ENCODE measurements around the gene ZG16B. TPM values are rescaled to one million over a fixed set of nuclear protein-coding genes. Genes with fewer than 3 reads are reported as not detected.

ZG16B gene
- 0.52 TPM for total RNA-seq

DNA sequence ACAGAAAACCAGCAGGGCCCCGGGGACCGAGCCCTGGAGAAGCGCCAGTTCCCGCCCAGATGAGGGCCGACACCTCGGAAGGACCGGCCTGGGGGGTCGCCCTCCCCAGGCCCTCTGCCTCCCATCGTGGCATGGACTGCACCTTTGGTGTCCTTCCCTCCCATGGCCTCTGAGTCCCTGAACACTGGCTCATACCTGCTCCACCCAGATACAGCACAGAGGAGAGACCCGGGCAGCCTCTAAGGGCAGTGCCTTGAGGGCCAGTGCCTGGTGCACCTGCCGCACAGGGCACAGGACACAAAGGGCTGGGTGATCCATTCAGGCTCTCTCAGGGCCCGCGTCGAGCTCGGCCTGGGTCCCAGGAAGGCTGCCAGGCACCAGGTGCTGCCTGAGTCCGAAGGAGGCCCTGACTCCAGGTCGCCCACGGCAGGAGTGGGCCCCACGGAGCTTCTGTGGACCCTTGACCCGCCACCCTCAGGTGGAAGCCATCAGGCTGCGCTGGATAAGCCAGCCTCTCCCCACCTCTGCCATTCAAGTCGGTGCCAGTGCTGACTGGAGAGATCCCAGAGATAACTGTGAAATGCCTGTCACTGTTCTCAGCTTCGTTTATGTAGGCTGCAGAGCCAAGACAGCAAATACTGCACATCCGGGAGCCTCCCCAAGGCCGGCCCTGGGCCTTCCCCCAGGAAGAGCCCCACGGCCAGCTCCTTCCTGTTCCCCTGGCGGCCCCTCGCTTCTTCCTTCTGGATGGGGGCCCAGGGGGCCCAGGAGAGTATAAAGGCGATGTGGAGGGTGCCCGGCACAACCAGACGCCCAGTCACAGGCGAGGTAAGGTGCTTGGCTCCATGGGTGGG is at the start of gene ZG16B:
Gene ZG16B, plus strand, starts transcription at position 803 of the 854 bp plus-strand sequence. CDS start 139 bp downstream, outside the sequence.
- H3K27ac ChIP-seq (ENCODE audit: low read depth, low read length), result no peak within 1 kb of the TSS
- no peaks in the 10 kb centered on the region for H3K9me3 ChIP-seq (ENCODE audit: control insufficient read depth in 3 of 3, low read length in 3 of 3)
- no peak within 1 kb of the TSS for H3K9ac ChIP-seq (ENCODE audit: low read depth in 1 of 3, low read length in 3 of 3)
- no peaks in the 10 kb centered on the region for H3K36me3 ChIP-seq (ENCODE audit: control insufficient read depth in 3 of 3, insufficient read depth in 3 of 3, low read length in 3 of 3)
- H3K4me1 ChIP-seq (ENCODE audit: control insufficient read depth in 3 of 3, insufficient read depth in 3 of 3, low read length in 3 of 3), result no peaks in the 10 kb centered on the region
- no peak within 1 kb of the TSS for H3K4me3 ChIP-seq (ENCODE audit: low read length in 3 of 3)
- H3K27me3 ChIP-seq (ENCODE audit: control insufficient read depth in 3 of 3, insufficient read depth in 3 of 3, low read length in 3 of 3), result peaks cover 26 to 58% (median 44%) of the 10 kb centered on the region in 3 donors

DNA sequence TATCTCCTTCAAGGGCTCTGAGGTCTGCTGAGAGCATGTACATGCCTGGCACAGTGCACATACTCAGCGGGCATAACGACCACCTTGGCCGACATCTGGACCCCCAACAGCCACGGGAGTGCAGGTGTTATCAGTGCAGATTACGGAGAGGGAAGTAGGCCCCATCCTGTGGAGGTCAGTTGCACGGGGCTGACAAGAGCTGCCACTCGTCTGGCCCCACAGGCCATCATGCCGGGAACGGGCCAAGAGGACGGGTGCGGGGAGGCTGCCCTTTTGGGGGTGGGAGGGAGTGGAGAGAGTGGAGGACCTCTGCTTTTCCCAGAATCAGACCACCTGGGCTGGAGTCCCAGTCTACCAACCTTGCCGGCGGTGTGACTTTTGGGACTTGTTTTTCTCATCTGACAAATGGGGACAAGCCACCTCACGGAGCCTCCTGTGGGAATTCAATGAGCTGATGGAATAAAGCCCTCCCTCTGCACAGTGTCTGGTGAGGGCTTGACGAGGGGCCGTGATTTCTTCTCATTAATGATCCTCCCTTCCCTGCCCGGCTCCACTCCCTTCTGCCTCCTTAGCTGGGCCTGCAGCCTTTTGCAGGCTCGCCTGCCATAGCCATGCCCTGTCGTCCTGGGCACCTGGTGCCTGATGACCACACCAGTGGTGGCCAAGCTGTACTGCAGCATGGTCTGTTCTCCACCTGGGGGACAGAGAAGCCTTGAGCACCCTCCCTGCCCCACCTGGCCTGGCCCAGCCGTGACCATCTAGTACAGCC is 47.3 kb upstream of the ZG16B start:
- no peaks in the 10 kb centered on the region for H3K9me3 ChIP-seq (ENCODE audit: control insufficient read depth in 3 of 3, low read length in 3 of 3)
- H3K36me3 ChIP-seq (ENCODE audit: control insufficient read depth in 3 of 3, insufficient read depth in 3 of 3, low read length in 3 of 3), result no peaks in the 10 kb centered on the region
- H3K4me1 ChIP-seq (ENCODE audit: control insufficient read depth in 3 of 3, insufficient read depth in 3 of 3, low read length in 3 of 3), result peaks cover 19 to 28% (median 21%) of the 10 kb centered on the region in 3 donors
- no peak overlapping the region for H3K9ac ChIP-seq (ENCODE audit: low read depth in 1 of 3, low read length in 3 of 3)
- no peak overlapping the region for H3K4me3 ChIP-seq (ENCODE audit: low read length in 3 of 3)
- H3K27me3 ChIP-seq (ENCODE audit: control insufficient read depth in 3 of 3, insufficient read depth in 3 of 3, low read length in 3 of 3), result peaks cover 27 to 34% (median 31%) of the 10 kb centered on the region in 3 donors
- no peak overlapping the region for H3K27ac ChIP-seq (ENCODE audit: low read depth, low read length)

DNA sequence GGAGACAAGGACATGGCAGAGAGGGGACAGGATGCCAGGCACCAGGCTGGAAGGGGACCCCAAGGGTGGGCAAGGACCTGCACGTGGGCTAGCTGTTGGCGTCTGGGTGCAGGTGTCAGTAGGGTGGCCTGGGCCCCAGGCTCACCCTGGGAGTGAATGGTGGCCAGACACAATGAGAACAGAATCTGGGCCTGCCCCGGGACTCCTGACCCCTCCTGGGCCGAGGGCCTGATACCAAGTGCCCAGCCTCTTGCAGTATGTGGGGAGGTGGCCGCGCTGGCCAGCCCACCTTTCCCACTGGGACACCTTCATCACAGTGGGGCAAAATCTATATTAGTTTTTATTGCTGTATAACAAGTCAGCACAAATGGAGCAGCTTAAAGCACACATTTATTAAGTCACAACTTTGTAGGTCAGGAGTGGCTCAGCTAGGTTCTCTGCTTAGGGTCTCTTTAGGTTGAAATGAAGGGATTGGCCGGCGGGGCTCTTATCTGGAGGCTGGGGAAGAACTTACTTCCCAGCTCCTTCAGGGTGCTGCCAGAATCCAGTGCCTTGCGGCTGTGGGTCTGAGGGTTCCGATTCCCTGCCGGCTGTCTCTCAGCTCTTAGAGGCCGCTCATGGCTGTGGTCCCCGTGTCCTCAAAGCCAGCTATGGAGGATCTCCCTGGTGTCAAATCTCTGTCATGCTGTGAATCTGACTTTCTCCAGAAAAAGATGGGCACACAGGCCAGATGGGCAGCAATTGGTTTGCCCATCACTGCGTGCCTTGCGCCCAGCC is 46.3 kb upstream of the ZG16B start:
- Histone ChIP-seq H3K4me1 (ENCODE audit: control insufficient read depth in 3 of 3, insufficient read depth in 3 of 3, low read length in 3 of 3) (peaks cover 11 to 18% (median 11%) of the 10 kb centered on the region in 3 donors), H3K9me3 (ENCODE audit: control insufficient read depth in 3 of 3, low read length in 3 of 3) (no peaks in the 10 kb centered on the region), H3K9ac (ENCODE audit: low read depth in 1 of 3, low read length in 3 of 3) (no peak overlapping the region), H3K27ac (ENCODE audit: low read depth, low read length) (no peak overlapping the region), H3K27me3 (ENCODE audit: control insufficient read depth in 3 of 3, insufficient read depth in 3 of 3, low read length in 3 of 3) (peaks cover 34 to 40% (median 38%) of the 10 kb centered on the region in 3 donors), H3K36me3 (ENCODE audit: control insufficient read depth in 3 of 3, insufficient read depth in 3 of 3, low read length in 3 of 3) (no peaks in the 10 kb centered on the region), H3K4me3 (ENCODE audit: low read length in 3 of 3) (no peak overlapping the region)

DNA sequence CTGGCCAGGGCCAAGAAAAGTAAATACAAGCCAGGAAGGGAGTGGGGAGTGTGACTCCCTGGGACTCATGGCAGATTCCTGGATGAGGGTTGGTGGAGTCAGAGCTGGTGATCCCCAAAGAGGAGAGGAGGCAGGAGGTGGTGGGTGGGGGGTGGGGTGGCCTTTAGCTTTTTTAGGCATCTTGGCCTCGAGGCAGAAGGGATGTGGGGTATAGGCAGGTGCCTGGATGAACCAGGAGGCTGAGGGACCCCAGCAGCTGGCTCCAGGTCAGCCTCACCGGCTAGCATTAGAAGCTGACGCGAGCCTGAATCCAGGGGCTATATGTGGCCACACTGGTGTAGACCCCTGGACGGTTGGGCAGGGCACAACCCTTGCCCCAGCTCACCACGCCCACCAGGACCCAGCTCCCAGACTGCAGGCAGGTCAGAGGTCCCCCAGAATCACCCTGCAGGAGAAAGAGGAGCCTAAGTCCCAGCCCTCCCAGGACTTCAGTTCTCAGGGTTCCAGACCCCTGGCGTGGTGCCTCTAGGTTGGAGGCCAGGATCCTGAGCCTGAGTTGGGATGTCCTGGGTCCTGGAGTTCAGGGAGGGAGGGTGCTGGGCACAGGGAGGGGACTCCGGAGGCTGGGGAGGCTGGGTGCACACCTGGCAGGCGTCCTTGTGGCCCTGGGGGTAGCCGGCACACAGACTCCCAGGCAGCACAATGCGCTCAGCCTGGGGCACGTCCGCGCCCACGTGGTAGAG is 45.6 kb upstream of the ZG16B start:
- peak overlapping the region in 1 of 3 donors; percentile 2 for H3K4me3 ChIP-seq (ENCODE audit: low read length in 3 of 3)
- H3K27ac ChIP-seq (ENCODE audit: low read depth, low read length), result no peak overlapping the region
- peaks cover 37 to 44% (median 42%) of the 10 kb centered on the region in 3 donors for H3K27me3 ChIP-seq (ENCODE audit: control insufficient read depth in 3 of 3, insufficient read depth in 3 of 3, low read length in 3 of 3)

GRCh38 chr16:2785101-2785991 is 44.8 kb upstream of the ZG16B start:
- peaks cover 43 to 49% (median 47%) of the 10 kb centered on the region in 3 donors for H3K27me3 ChIP-seq (ENCODE audit: control insufficient read depth in 3 of 3, insufficient read depth in 3 of 3, low read length in 3 of 3)
- no peaks in the 10 kb centered on the region for H3K36me3 ChIP-seq (ENCODE audit: control insufficient read depth in 3 of 3, insufficient read depth in 3 of 3, low read length in 3 of 3)
- no peak overlapping the region for H3K27ac ChIP-seq (ENCODE audit: low read depth, low read length)
- no peaks in the 10 kb centered on the region for H3K9me3 ChIP-seq (ENCODE audit: control insufficient read depth in 3 of 3, low read length in 3 of 3)
- H3K9ac ChIP-seq (ENCODE audit: low read depth in 1 of 3, low read length in 3 of 3), result peak overlapping the region in 1 of 3 donors; percentile 60
- H3K4me3 ChIP-seq (ENCODE audit: low read length in 3 of 3), result peak overlapping the region in 2 of 3 donors; percentile 29 to 36
- H3K4me1 ChIP-seq (ENCODE audit: control insufficient read depth in 3 of 3, insufficient read depth in 3 of 3, low read length in 3 of 3), result peaks cover 3 to 10% (median 6%) of the 10 kb centered on the region in 3 donors

More for the DNA sequence above, 45.6 kb upstream of the ZG16B start:
- H3K9me3 ChIP-seq (ENCODE audit: control insufficient read depth in 3 of 3, low read length in 3 of 3), result no peaks in the 10 kb centered on the region
- H3K4me1 ChIP-seq (ENCODE audit: control insufficient read depth in 3 of 3, insufficient read depth in 3 of 3, low read length in 3 of 3), result peaks cover 4 to 10% (median 6%) of the 10 kb centered on the region in 3 donors
- no peak overlapping the region for H3K9ac ChIP-seq (ENCODE audit: low read depth in 1 of 3, low read length in 3 of 3)
- no peaks in the 10 kb centered on the region for H3K36me3 ChIP-seq (ENCODE audit: control insufficient read depth in 3 of 3, insufficient read depth in 3 of 3, low read length in 3 of 3)

DNA sequence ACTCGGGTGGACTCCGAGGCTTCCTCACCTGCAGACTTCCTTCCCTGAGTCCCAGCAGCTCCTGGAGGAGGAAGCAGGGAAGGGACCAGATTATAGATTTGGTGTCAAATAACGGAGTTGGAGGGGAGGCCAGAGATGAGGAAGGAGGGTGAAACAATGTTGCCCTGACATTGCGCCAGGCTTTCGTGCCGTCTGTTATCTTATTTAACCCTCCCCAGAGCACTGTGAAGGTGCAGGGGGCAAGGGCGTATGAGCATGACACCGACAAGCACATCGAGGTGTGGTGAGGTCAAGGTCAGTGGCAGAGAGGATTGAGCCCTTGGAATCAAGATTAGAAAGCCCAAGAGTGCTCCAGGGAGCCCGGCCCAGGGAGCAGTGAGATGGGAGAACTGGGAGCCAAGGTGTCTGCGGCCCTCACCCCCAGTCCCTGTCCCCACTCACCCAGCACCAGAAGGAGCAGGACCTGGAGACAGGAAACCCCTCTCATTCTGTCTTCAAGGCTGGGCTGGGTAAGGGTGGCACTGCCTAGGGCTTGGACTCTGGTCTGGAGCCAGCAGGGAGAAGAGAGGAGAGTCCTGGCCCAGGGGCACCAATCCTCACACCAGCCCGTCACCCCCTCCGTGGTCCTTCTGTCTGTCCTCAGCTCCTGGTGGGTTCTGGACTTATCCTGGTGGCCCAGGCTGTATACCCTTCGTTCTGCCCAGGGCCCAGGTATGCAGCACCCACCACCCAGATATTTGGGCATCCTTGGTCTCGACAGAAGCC is 43.9 kb upstream of the ZG16B start:
- peaks cover 52 to 58% (median 56%) of the 10 kb centered on the region in 3 donors for H3K27me3 ChIP-seq (ENCODE audit: control insufficient read depth in 3 of 3, insufficient read depth in 3 of 3, low read length in 3 of 3)

GRCh38 chr16:2786826-2787151 is 43.3 kb upstream of the ZG16B start:
- H3K27ac ChIP-seq (ENCODE audit: low read depth, low read length), result no peak overlapping the region
- H3K4me1 ChIP-seq (ENCODE audit: control insufficient read depth in 3 of 3, insufficient read depth in 3 of 3, low read length in 3 of 3), result peaks cover 3 to 10% (median 6%) of the 10 kb centered on the region in 3 donors
- no peak overlapping the region for H3K4me3 ChIP-seq (ENCODE audit: low read length in 3 of 3)
- no peaks in the 10 kb centered on the region for H3K9me3 ChIP-seq (ENCODE audit: control insufficient read depth in 3 of 3, low read length in 3 of 3)
- peaks cover 55 to 61% (median 59%) of the 10 kb centered on the region in 3 donors for H3K27me3 ChIP-seq (ENCODE audit: control insufficient read depth in 3 of 3, insufficient read depth in 3 of 3, low read length in 3 of 3)
- H3K9ac ChIP-seq (ENCODE audit: low read depth in 1 of 3, low read length in 3 of 3), result no peak overlapping the region
- no peaks in the 10 kb centered on the region for H3K36me3 ChIP-seq (ENCODE audit: control insufficient read depth in 3 of 3, insufficient read depth in 3 of 3, low read length in 3 of 3)

More for the DNA sequence above, 43.9 kb upstream of the ZG16B start:
- H3K9me3 ChIP-seq (ENCODE audit: control insufficient read depth in 3 of 3, low read length in 3 of 3), result no peaks in the 10 kb centered on the region
- no peaks in the 10 kb centered on the region for H3K36me3 ChIP-seq (ENCODE audit: control insufficient read depth in 3 of 3, insufficient read depth in 3 of 3, low read length in 3 of 3)
- no peak overlapping the region for H3K9ac ChIP-seq (ENCODE audit: low read depth in 1 of 3, low read length in 3 of 3)
- peaks cover 3 to 10% (median 6%) of the 10 kb centered on the region in 3 donors for H3K4me1 ChIP-seq (ENCODE audit: control insufficient read depth in 3 of 3, insufficient read depth in 3 of 3, low read length in 3 of 3)
- no peak overlapping the region for H3K27ac ChIP-seq (ENCODE audit: low read depth, low read length)
- no peak overlapping the region for H3K4me3 ChIP-seq (ENCODE audit: low read length in 3 of 3)

GRCh38 chr16:2787406-2787805 is 42.7 kb upstream of the ZG16B start, which contains the start of gene PRSS33:
Gene PRSS33, minus strand, starts transcription at chr16:2787560. Its CDS starts 1,013 bp downstream, at chr16:2786547.
- Histone ChIP-seq H3K9ac (ENCODE audit: low read depth in 1 of 3, low read length in 3 of 3) (no peak within 1 kb of the TSS), H3K27ac (ENCODE audit: low read depth, low read length) (no peak within 1 kb of the TSS), H3K4me1 (ENCODE audit: control insufficient read depth in 3 of 3, insufficient read depth in 3 of 3, low read length in 3 of 3) (peaks cover 3 to 10% (median 6%) of the 10 kb centered on the region in 3 donors), H3K9me3 (ENCODE audit: control insufficient read depth in 3 of 3, low read length in 3 of 3) (no peaks in the 10 kb centered on the region), H3K27me3 (ENCODE audit: control insufficient read depth in 3 of 3, insufficient read depth in 3 of 3, low read length in 3 of 3) (peaks cover 55 to 64% (median 59%) of the 10 kb centered on the region in 3 donors), H3K36me3 (ENCODE audit: control insufficient read depth in 3 of 3, insufficient read depth in 3 of 3, low read length in 3 of 3) (no peaks in the 10 kb centered on the region), H3K4me3 (ENCODE audit: low read length in 3 of 3) (no peak within 1 kb of the TSS)
